GM12872 (cell line): ENCODE data around the gene STARD9.

ENCODE experiments used
- CTCF ChIP-seq: IDR thresholded peaks from 3 replicates; pipeline ENCODE4 v1.5.1; 2011; ENCODE audit warnings: low read depth, mild to moderate bottlenecking, low read length, moderate library complexity; ENCODE audit not compliant: insufficient read depth

STARD9 gene

GRCh38 chr15:42621386-42621785, 46.0 kb downstream of the STARD9 start:
- no peak for TF ChIP-seq CTCF

GRCh38 chr15:42621996-42622925, 46.9 kb downstream of the STARD9 start:
- TF ChIP-seq CTCF: no peak

DNA sequence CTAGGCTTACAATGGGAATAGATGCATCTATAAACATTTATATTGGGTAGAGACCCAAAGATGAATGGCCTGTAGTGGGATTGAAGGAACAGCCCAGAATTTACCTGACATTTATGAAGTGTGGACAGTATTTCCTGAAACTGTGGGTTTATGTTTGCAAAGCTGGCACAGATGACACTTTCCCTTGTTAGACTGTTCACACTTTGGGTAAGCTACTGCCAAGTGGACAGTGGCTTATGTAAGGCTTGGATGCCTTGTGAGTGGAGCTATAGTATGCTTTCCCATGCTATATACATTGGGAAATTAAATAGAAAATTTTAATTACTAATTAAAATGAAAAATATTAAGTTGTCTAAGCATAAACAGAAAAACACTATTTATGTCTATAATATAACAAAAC, 48.5 kb downstream of the STARD9 start:
- no peak for TF ChIP-seq CTCF

DNA sequence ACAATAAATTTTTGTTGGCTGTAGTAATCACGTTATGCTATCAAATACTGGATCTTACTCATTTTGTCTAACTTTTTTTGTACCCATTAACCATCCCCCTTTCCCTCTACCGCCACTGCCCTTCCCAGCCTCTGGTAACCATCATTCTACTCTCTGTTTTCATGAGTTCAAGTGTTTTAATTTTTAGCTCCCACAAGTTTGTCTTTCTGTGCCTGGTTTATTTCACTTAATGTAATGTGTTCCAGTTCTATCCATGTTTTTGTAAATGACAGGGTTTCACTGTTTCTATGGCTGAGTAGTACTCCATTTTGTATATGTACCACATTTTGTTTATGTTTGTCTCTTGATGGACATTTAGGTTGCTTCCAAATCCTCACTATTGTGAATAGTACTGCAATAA, 52.1 kb downstream of the STARD9 start:
- no peak for TF ChIP-seq CTCF

GRCh38 chr15:42628761-42629160, 53.4 kb downstream of the STARD9 start:
- no peak for TF ChIP-seq CTCF

- TF ChIP-seq CTCF: no peak
These were observed 56.8 kb downstream of the STARD9 start for GRCh38 chr15:42632105-42632675.

DNA sequence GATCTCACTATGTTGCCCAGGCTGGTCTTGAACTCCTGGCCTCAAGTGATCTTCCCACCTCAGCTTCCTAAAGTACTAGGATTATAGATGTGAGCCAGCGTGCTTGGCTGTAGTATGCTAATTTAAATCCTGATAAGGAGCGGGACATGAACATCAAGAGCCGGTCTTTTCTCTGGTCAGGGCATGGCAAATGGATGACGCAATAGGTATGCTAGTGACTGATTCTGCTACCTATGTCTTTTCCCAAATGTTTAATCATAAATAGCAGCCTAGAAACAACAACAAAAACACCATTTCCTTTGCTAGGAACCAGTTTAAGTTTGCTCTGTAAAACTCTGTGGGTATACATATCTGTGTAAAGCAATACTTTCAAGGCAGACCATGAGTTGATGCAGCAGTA, 64.7 kb downstream of the STARD9 start:
- TF ChIP-seq CTCF: no peak
